ENCODE results near the gene WNT11.

Gene WNT11

GRCh38 chr11:76237914-76238313 lies 31.6 kb upstream of the WNT11 start:
- DNase-seq (ENCODE audit: low read depth in 2 of 2): no peak

DNA sequence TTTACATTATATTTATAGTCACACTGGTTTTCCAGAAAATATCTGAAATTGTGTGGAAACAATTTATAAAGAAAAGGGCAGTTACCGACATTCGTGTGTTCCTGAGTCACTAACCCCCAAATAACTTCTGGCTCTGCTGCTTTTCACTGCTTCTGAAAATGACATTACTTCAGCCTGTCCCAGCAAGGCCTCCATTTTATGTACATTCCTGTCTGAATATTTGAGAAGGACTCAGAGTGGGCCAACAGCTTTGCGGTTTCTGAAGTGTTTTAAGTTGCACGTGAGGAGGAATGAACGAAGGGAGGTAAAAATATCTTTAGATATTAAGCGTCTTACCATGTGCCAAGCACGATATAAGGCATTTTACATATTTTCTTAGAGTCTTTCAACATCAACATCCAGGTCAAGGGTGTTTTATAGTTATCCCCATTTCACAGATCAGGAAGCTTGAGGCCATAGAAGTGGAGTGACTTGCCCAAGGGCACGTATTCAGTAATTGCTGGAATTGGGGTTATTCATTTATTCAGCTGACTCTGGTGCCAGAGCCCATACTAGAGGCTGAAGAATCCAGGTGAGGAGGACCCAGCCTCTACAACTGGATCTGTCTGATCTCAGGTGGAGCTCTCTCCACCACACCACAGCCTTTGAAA lies 30.8 kb upstream of the WNT11 start:
- no peak for DNase-seq (ENCODE audit: low read depth in 2 of 2)

DNA sequence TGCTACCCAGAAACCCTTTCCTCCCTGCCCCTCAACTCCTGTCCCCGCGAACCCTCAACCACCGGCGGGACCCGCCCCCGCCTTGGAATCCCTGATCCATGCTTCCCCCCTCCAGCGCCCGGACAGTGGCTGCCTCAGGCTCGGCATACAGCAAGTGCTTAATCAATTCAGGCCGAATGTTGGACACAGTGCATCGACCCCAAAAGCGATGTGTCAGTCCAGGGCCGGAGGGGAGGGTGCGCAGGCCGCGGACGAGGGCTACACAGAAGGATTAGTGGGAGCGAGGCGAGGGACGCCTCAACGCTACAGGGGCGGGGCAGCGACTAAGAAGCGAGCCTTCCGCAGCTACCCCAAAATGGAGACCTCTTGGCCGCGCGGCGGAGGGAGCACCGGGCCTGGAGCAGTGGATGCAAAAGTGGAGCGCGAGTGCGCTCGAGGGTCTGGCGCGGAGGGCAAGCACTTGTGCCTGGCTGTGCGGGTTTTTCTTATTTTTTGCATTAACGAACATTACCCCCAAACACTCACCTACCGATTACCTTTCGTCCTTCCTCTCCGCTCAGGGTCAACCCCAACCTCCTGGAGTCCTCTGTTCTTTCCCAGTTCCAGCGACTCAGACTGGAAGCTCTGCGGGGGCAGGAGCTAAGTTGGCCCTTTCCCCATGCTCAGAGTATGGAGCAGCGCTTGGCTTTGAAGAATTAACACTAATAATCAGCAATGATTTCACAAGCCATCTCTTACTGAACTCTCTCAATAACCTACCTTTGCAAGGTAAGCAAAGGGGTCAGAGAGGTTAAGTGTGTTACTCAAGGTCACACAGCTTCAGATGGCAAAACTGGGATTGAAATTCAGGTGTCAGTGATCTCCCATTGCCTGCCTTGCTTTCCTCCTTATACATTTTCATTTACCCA lies 30.0 kb upstream of the WNT11 start:
- DNase-seq (ENCODE audit: low read depth in 2 of 2): peak in 1 of 2 donors; percentile 10

- peak; percentile 79 to 92 for DNase-seq (ENCODE audit: low read depth in 2 of 2)
Observed at GRCh38 chr11:76235233-76236091, 29.2 kb upstream of the WNT11 start.

GRCh38 chr11:76234416-76235232 lies 28.3 kb upstream of the WNT11 start:
- no peak for DNase-seq (ENCODE audit: low read depth in 2 of 2)

GRCh38 chr11:76234021-76234415 lies 27.7 kb upstream of the WNT11 start:
- DNase-seq (ENCODE audit: low read depth in 2 of 2): no peak

- no peak for DNase-seq (ENCODE audit: low read depth in 2 of 2)
Observed at GRCh38 chr11:76233196-76233921, 27.1 kb upstream of the WNT11 start.

DNA sequence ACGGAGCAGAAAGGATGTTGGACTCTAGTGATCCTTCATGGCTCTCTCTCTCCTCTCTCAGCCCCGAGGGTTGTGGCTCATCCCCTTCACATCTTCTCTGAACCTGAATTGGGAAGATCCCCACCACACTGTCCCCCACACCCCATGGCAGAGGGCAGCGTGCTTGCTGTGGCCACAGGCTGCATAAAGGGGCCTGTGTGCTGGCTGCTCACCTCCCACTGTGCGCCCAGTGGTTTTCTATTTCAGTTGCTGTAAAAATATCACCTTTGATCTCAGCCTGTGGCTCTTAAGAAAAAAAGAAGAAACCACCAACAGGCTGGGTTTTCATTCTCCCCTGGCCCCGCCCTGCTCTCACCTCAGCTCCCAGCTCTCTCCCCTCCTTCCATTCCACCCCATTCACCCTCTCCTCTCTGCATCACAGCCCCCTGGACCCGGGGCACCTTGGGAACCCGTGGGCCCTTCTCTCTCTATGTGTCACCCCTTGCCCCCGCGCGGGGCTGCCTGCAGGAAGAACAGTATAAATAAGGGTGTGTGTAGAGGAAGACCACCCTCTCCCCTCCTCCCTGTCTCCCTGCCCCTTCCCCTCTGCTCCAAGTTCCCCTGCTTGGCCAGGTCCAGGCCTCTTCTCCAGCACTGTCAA lies 25.8 kb upstream of the WNT11 start:
- DNase-seq (ENCODE audit: low read depth in 2 of 2): no peak

GRCh38 chr11:76231121-76231738 lies 24.9 kb upstream of the WNT11 start:
- no peak for DNase-seq (ENCODE audit: low read depth in 2 of 2)

- no peak for DNase-seq (ENCODE audit: low read depth in 2 of 2)
Observed at GRCh38 chr11:76230392-76230791, 24.1 kb upstream of the WNT11 start.

- DNase-seq (ENCODE audit: low read depth in 2 of 2): no peak
Observed at GRCh38 chr11:76229690-76230240, 23.5 kb upstream of the WNT11 start.

GRCh38 chr11:76228875-76229149 lies 22.5 kb upstream of the WNT11 start:
- DNase-seq (ENCODE audit: low read depth in 2 of 2): no peak

- no peak for DNase-seq (ENCODE audit: low read depth in 2 of 2)
Observed at GRCh38 chr11:76228071-76228874, 22.0 kb upstream of the WNT11 start.

- no peak for DNase-seq (ENCODE audit: low read depth in 2 of 2)
Observed at GRCh38 chr11:76226626-76227025, 20.3 kb upstream of the WNT11 start.

DNA sequence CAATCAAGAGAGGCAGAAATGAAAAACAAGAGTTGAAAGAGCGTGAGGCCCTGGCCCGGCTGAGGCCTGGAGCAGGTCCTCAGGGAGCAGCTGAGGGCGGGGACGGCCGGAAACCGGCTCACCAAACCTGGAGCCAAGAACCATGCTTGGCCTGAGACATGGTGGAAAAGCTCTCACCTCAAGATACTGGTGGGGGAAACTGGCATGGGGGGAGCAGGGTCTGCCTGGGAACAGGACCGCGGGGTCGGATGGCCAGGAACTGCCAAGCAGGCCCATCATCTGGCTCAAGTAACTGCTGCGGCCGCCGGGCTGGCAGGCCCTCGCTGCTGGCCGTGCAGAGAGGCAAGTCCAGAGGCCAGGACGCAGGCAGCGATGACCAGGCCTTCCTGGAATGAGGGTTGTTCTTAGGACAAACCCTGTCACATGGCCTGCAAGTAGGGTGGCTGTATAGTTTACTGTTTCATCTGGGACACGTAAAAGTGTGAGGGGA lies 18.9 kb upstream of the WNT11 start:
- no peak for DNase-seq (ENCODE audit: low read depth in 2 of 2)

DNA sequence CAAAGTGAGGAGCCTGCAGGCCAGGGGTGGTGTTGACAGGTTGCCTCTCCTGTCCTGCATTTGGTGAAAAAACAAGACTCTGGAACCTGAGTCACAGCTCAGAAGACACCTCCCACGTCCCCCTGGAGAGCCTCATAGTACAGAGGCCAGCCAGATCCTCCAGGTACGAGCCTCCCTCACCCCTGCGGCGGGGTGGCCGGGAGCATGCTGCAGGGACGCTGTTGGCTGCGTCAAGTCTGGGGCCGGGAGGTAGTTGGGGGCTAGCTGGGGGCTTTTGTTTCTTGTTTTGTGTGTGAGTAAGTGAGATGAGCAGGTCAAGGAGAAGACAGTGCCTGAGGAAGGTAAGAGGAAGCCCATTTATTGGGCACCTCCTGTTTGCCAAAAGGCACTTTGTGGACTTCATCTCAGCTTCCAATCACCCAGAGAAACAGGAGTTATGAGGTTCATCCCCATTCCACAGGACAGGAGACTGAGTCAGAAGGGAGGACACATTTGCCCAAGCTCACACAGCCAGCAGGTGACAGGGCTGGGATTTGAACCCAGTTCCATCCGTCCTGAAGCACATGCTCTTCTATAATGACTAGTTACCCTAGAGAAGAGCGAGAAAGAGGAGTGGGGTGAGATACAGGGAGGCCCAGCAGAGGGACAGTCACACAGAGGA lies 18.3 kb upstream of the WNT11 start:
- DNase-seq (ENCODE audit: low read depth in 2 of 2): no peak

- DNase-seq (ENCODE audit: low read depth in 2 of 2): no peak
Observed at GRCh38 chr11:76221365-76221764, 15.1 kb upstream of the WNT11 start.

DNA sequence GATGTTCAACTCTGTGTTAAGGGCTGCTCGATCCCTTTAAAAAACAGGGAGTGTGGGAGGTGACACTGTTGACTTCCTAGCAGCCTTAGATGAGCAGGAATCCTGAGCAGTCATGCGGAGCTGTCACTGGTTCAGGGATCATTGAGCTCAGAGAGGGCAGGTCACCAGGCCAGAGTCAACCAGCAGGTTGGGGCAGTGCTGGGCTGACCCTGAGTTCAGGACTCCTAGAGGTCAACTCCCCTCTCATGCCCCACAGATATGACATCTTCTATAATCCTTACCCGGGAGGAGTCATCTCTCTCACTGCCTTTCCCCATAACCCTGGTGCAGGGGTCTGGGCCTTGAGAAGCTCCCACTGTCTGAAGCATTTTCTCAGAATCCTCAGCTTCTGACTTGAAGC lies 12.9 kb upstream of the WNT11 start:
- DNase-seq (ENCODE audit: low read depth in 2 of 2): no peak

All from stimulated activated CD4-positive, alpha-beta T cell treated with anti-CD3 and anti-CD28 coated beads, Interleukin-1b, Interleukin-23, amount 100 ng/mL, for 1 hour (primary cell).